ENCODE results near the gene ACVR1. TPM values are rescaled to one million over a fixed set of nuclear protein-coding genes. Genes with fewer than 3 reads are reported as not detected.

Gene ACVR1
- total RNA-seq, 1 experiment from 2014 or later = 26.4 TPM

GRCh38 chr2:157784169-157784822 is 91.8 kb downstream of the ACVR1 start:
- ChIA-PET POLR2A (interaction anchor here (0.7 to 7.7 kb wide), 13 partner anchors 9 to 227 kb away, joined by 3 to 88 read pairs (median 4); partner anchors contain the start of gene ACVR1), CTCF (interaction anchor here (0.6 to 3.9 kb wide), 12 partner anchors 9 to 1817 kb away, joined by 3 to 16 read pairs (median 4); partner anchors contain the start of gene ACVR1)
- Mint-ChIP-seq H3K27me3 (ENCODE audit: insufficient read depth, unreplicated experiment) (no peaks in the 10 kb centered on the region), H3K4me1 (ENCODE audit: insufficient read depth, unreplicated experiment) (peaks cover 41% of the 10 kb centered on the region), H3K36me3 (ENCODE audit: insufficient read depth, unreplicated experiment) (peaks cover 7% of the 10 kb centered on the region), H3K9me3 (ENCODE audit: unreplicated experiment) (no peaks in the 10 kb centered on the region), H3K27ac (ENCODE audit: low read depth, unreplicated experiment) (peak overlapping the region; percentile 79), H3K4me3 (ENCODE audit: unreplicated experiment) (peak overlapping the region; percentile 66)
- no TSS peak for BruUV-seq (replicated peaks)
- intact Hi-C loops (cut with micrococcal nuclease) = loop anchor here (1.0 to 2.0 kb wide), 2 partner anchors 91 to 227 kb away; no protein-coding TSS in a partner anchor
- TF ChIP-seq CTCF (IDR thresholded peaks at IDR 0.05; ENCODE audit: unreplicated experiment) = no peak
- peak; percentile 88 for DNase-seq (ENCODE audit: unreplicated experiment)

GRCh38 chr2:157783245-157783644 is 92.9 kb downstream of the ACVR1 start:
- no peak for TF ChIP-seq CTCF (IDR thresholded peaks at IDR 0.05; ENCODE audit: unreplicated experiment)
- intact Hi-C loops (cut with micrococcal nuclease) = no loop called here

GRCh38 chr2:157782057-157782845 is 93.9 kb downstream of the ACVR1 start:
- ChIA-PET CTCF (interaction anchor here (0.9 to 4.8 kb wide), 3 partner anchors 229 to 258 kb away, joined by 3 to 44 read pairs (median 6); no protein-coding TSS in a partner anchor), POLR2A (no interaction called here)
- Mint-ChIP-seq H3K27me3 (ENCODE audit: insufficient read depth, unreplicated experiment) (no peaks in the 10 kb centered on the region), H3K4me3 (ENCODE audit: unreplicated experiment) (no peak overlapping the region), H3K4me1 (ENCODE audit: insufficient read depth, unreplicated experiment) (peaks cover 30% of the 10 kb centered on the region), H3K9me3 (ENCODE audit: unreplicated experiment) (no peaks in the 10 kb centered on the region), H3K27ac (ENCODE audit: low read depth, unreplicated experiment) (no peak overlapping the region), H3K36me3 (ENCODE audit: insufficient read depth, unreplicated experiment) (peaks cover 18% of the 10 kb centered on the region)
- no TSS peak for BruUV-seq (replicated peaks)
- no peak for TF ChIP-seq CTCF (IDR thresholded peaks at IDR 0.05; ENCODE audit: unreplicated experiment)
- no peak for DNase-seq (ENCODE audit: unreplicated experiment)
- intact Hi-C loops (cut with micrococcal nuclease) = no loop called here

More at GRCh38 chr2:157783245-157783644, 92.9 kb downstream of the ACVR1 start:
- H3K27me3 Mint-ChIP-seq (ENCODE audit: insufficient read depth, unreplicated experiment) = no peaks in the 10 kb centered on the region
- H3K9me3 Mint-ChIP-seq (ENCODE audit: unreplicated experiment) = no peaks in the 10 kb centered on the region
- H3K4me1 Mint-ChIP-seq (ENCODE audit: insufficient read depth, unreplicated experiment) = peaks cover 40% of the 10 kb centered on the region
- DNase-seq (ENCODE audit: unreplicated experiment) = no peak
- ChIA-PET CTCF (interaction anchor here (1.0 to 2.5 kb wide), 2 partner anchors 51 to 228 kb away, joined by 6 to 13 read pairs; no protein-coding TSS in a partner anchor), POLR2A (interaction anchor here (2.0 to 7.7 kb wide), 2 partner anchors 92 to 97 kb away, joined by 5 to 88 read pairs; partner anchors contain the start of gene ACVR1)
- peaks cover 8% of the 10 kb centered on the region for H3K36me3 Mint-ChIP-seq (ENCODE audit: insufficient read depth, unreplicated experiment)
- no peak overlapping the region for H3K27ac Mint-ChIP-seq (ENCODE audit: low read depth, unreplicated experiment)
- no peak overlapping the region for H3K4me3 Mint-ChIP-seq (ENCODE audit: unreplicated experiment)
- no TSS peak for BruUV-seq (replicated peaks)

GRCh38 chr2:157780211-157780610 is 95.9 kb downstream of the ACVR1 start:
- TF ChIP-seq CTCF (IDR thresholded peaks at IDR 0.05; ENCODE audit: unreplicated experiment) = no peak
- intact Hi-C loops (cut with micrococcal nuclease) = no loop called here

More at GRCh38 chr2:157780211-157780610, 95.9 kb downstream of the ACVR1 start:
- no TSS peak for BruUV-seq (replicated peaks)
- ChIA-PET CTCF (interaction anchor here (0.6 to 4.8 kb wide), 13 partner anchors 10 to 974 kb away, joined by 3 to 44 read pairs (median 3); no protein-coding TSS in a partner anchor), POLR2A (interaction anchor here (0.6 kb wide), 1 partner anchor 347 kb away, joined by 5 read pairs; no protein-coding TSS in a partner anchor)
- DNase-seq (ENCODE audit: unreplicated experiment) = no peak
- H3K4me1 Mint-ChIP-seq (ENCODE audit: insufficient read depth, unreplicated experiment) = peaks cover 11% of the 10 kb centered on the region
- H3K4me3 Mint-ChIP-seq (ENCODE audit: unreplicated experiment) = no peak overlapping the region
- no peaks in the 10 kb centered on the region for H3K27me3 Mint-ChIP-seq (ENCODE audit: insufficient read depth, unreplicated experiment)
- H3K27ac Mint-ChIP-seq (ENCODE audit: low read depth, unreplicated experiment) = no peak overlapping the region
- H3K9me3 Mint-ChIP-seq (ENCODE audit: unreplicated experiment) = no peaks in the 10 kb centered on the region
- H3K36me3 Mint-ChIP-seq (ENCODE audit: insufficient read depth, unreplicated experiment) = peaks cover 23% of the 10 kb centered on the region

Measured in MCF 10A (cell line).